HG03439 (cell line): Measurements from ENCODE around the gene TBC1D30.
A peak's percentile ranks its signal among the peaks of the same experiment; 100 is the strongest.

Source experiments
- ATAC-seq: cut with Tn5 transposase; IDR thresholded peaks from one replicate; pipeline ENCODE4 v1.9.1; 2021; ENCODE audit warnings: mild to moderate bottlenecking, moderate library complexity; ENCODE audit not compliant: unreplicated experiment

TBC1D30 gene

DNA sequence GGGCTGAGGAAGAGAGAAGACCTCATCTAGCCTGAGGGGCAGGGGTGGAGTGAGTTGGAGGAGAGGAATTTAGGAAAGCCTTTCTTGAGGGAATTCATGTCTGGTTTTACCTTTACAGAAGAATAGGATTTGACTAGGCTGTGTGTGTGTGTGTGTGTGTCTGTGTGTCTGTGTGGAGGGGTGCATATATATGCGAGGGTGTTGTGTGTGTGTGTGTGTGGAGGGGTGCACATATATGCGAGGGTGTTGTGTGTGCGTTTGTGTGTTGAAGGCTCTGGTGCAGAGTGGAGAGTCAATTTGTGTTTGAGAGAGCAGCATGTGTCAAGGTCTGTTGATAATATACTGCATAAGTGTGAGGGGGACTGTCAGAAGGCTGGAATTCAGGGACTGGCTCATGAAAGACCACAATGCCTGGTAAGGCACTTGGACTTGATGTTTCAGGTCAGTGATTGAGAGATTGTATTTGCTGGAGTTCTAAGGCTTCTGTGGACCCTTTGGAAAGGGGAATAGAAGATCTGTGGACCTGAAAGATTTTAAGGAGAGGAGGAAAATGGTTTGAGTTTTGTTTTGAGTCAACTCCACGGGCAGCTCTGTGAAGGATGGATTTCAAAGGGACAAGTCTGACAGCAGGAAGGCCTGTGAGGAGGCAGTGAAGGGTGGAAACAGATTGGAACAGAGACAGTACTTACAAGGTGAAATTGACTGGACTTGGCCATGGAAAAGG, 34.6 kb downstream of the TBC1D30 start:
- ATAC-seq, result no peak

DNA sequence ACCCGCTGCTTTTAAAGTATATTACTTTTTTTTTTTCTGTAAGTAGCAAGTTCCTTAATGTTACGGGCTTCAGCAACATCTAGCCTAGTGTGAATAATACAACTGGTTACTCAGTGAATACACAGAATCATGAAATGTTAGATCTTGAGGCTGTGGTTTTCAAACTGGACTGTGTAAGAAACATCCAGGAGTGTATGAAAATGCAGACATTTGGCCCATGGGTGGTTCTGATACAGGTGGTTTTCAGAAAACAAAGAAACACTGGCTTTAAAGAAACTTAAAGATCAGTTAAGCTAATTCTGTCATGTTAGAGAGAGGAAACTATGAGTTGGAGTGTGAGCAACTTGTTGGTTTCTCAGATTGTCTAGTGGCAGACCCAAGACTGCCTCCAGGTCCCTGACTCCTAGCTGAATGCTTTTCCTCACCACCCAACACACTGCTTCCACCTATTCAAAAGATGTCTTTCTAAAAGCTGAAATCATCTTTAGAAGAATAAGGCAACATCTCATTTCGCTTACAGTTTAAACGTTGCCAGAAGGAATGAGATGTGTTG, 36.1 kb downstream of the TBC1D30 start:
- ATAC-seq, result no peak

- no peak for ATAC-seq
Observed at GRCh38 chr12:64864319-64864718, 39.9 kb downstream of the TBC1D30 start.

GRCh38 chr12:64875186-64875585, 50.7 kb downstream of the TBC1D30 start:
- no peak for ATAC-seq

GRCh38 chr12:64876388-64877071, 52.1 kb downstream of the TBC1D30 start:
- ATAC-seq, result no peak

DNA sequence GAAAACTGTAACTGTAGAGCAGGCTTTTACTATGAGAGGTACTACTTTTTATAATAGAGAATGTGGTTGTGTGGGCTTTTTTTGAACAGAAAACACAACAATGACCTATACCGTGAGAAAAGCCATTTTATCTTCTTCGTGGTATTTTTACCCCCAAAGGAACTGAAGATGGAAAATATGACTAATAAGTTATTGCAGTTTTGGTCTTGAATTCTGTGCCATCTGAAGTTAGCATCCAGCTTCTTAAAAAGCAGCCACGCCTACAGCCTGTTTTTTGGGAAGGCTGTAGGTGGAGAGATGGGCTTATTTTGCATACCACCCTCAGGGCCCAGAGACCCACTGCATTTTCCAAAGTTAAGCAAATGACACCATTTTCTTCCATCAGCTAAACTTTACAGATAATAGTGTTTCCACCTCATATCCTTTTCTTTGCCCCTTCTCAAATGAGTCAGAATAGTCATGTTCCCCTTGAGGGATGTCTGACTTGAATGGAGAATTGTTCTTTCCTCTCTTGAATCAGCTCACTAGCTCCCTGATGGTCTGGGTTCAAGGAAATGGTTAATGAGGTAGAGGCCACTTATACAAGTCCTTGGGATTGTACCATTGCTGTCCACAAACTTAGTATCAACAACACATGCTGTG, 53.0 kb downstream of the TBC1D30 start:
- ATAC-seq, result peak; percentile 93

DNA sequence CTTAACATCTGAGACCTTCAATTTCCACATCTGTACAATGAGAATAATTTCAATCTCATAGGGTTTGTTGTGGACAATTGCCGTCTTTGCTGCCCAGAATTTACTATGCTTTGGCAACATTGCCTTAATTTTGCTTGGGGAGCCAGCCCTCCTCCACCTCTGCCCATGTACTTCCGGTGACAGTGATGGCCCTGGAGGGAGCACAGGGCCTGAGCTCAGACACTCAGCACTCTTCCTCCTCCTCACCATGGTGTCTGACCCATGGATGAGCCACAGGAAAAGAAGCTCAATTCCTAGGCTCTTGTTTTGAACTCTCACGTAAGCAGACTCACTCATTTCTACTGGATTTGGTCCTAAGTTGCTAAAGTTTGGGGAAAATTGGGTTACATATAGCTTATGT, 58.2 kb downstream of the TBC1D30 start:
- no peak for ATAC-seq

DNA sequence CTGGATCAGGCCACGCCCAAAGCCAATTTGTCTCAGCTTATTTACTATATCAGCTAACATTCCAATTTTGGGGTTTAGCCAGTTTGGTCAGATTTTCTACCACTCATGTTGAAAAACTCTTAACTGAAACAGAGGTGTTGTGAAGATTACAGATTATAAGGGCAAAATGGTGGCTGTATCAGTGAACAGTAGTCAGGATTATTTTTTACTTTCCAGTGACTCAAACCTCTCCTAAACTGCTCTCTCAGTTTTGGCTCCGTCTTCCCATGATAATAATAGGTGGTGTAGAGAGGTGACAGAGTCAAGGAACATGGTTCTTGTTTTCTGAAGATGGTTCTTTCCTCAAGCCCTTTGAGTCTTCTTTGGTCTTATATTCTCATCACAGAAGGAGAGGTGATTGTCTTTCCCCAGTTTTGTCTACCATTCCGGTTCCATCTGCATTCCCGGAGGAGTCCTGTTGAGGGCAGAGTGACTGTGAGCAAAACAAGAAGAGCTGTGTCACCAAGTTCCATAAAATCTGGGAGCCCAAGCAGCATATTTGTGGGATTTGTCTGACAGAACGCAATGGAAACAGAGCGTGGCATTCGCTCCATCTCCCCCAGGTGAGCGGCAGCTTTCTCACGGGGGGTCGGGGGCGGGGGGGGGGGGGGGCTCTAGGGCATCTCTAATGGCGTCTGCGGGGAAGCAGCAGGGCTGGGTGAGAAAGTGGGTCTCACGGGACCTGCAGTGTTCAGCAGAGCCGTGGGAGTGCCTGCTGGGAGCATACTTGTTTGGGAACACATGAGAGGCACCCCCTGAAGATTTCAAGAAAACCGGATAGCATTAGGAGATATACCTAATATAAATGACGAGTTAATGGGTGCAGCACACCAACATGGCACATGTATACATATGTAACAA, 59.1 kb downstream of the TBC1D30 start:
- no peak for ATAC-seq

DNA sequence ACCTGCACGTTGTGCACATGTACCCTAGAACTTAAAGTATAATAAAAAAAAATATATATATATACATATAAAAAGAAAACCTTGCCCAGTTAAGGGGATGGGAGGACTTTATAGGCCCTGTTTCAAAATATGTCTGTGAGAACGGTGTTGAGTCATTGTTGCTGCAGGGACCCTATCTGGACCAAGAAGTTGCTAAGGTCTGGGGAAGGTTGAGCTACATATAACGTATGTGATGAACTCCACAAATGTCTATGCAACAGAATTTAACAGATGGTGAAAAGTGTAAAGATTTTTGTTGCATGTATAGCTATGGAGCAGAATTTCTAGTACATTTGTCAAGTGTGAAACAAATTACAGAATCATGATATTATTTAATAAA, 59.7 kb downstream of the TBC1D30 start:
- ATAC-seq, result no peak

DNA sequence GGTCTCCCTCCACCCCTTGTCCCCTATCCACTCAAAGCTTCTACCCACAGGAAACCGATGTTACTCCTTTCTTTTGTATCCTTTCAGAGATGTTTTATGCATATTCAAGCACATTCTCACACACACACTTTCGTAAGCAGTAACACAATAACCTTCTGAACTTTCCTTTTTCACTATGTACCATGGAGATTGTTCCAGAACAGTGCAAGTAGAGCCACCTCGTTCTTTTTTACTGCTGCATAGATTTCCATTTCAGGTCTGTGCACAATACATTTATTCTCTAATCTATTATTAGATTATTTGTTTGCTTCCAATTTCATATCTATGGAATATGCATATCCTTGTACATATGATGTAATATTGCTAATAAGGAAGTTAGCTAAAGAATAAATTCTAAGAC, 60.3 kb downstream of the TBC1D30 start:
- no peak for ATAC-seq

DNA sequence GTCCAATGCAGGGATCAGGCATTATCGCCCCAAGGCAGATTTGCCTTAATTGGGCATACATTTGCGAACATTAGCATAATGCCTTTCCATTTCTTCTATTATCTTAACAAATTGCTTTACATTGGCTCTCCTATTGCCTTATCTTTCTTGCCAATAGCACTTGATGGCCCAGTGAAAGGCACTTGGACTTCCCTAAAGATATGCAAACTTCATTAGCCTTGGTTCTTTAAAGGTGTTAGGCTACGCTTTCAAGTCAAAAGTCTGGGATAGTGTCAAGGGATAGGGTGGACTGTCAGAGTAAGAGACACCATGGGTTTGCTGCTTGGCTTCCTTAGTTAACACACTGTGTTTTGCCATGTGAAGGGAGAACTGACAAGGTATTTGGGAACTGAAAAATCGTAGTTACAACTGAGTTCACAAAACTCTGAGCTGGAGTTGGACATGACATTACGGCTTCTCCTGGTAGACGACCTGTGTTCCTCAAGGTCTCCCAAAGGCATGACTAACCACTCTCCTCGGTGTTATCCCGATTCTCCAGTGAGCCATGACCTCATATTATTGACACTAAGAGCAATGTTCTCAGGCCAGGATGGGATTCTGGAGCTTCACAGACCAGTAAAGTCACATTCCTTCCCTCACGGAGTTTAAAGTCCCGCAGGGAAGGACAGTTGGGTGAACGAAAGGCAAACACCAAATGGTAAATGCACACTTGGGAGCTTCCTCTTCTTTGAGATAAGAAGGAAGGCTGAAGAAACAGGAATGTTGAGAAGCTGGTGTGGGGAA, 65.2 kb downstream of the TBC1D30 start:
- ATAC-seq, result no peak

DNA sequence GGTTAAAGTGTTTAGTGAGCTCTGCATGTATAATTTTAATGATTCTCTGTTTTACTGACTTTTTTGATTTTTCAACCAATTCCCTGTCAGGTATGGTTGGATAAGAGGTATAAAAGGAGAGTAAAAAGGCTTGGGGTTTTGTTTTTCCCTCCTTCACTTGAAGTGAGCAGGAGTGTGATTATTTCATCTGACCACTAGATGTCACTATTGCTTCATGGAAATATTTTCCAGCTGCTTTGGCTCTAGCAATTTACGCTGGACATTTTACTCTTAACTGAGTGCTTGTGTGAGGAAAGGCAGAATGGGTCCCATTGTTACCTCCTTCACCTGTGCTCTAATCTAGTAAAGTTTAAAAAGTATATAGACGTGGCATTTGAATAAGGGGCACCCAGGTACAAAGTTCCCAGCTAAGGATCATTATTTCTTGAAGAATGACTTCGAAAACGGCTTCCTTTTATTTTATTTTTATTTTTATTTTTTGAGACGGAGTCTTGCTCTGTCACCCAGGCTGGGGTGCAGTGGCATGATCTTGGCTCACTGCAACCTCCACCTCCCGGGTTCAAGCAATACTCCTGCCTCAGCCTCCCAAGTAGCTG, 66.5 kb downstream of the TBC1D30 start:
- ATAC-seq, result no peak

DNA sequence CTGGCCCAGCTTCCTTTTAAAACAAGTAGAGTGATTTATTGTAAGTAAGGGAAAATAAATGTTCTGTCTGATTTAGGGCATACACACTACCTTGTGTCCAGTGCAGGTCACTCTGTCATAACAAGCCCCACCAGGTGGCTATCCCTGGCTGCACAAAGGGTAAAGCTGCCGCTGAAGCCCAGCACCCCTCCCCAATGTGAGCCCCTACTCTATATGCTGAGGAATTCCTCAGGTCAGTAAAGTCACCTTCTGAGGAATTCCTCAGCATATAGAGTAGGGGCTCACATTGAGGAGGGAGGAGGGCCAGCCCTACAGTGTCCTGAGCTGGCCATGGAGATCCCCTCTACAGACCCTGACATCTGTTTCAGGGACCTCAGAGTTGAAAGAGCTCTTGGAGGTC, 67.2 kb downstream of the TBC1D30 start:
- no peak for ATAC-seq

GRCh38 chr12:64892561-64892960, 68.1 kb downstream of the TBC1D30 start:
- ATAC-seq, result no peak

DNA sequence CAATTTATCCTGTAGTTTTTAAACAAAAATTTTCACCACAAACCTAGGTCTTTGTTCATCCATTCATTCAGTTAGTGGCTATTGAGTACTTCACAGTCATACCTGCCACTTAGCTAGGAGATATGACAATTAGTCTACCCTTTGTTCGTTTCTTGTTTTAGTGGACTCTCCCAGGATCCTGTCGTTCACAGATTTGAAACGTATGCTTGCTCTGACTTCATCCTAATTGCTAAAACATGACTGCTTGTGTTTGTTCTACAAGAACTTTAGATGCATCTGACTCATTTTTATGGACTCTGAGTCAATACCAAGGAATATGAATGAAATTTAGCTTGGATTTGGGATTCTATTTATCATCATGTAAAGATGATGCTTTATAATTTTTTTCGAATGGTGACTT, 69.5 kb downstream of the TBC1D30 start:
- no peak for ATAC-seq

DNA sequence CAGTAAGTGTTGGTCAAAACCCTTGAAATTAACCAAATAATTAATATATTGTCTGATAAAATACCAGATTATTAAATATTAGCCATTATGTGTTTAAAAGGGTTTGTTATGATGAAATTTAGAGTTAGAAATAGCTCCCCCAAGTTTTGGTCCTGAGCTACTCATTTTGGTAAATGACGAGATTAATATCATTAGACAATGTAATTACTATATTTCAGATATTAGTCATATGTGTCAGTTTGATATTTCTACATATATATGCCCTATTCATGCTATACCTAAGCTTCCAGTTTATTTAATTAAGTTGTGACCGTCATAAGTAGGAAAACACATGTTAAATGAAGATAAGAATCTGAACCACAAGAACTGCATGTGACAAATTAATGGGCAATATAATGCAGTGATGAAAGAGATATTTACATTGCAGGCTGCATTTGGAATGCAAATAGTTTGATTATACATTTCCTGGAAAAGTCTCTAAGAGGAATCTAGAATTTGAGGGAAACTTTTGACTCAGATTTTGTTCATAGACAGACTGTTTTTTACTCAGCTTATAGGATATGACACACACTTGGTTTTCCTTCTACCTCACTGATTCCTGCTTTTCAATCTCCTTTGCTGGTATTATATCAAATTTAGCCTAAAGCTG, 70.5 kb downstream of the TBC1D30 start:
- ATAC-seq, result no peak

DNA sequence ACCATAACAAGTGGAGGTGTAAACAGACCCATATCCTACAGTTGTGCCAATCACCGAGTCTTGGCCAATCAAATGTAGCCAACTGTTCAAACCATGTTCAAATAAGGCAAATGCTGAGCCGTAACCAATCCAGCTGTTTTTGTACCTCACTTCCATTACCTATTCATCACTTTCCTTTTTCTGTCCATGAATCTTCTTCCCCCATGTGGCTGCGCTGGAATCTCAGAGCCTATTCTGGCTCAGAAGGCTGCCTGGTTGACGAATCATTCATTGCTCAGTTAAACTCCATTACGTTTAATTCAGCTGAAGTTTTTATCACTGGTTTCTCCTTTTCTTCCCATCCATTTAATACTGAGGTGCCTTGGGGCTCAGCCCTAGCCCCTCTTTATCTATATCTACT, 71.1 kb downstream of the TBC1D30 start:
- ATAC-seq, result no peak

DNA sequence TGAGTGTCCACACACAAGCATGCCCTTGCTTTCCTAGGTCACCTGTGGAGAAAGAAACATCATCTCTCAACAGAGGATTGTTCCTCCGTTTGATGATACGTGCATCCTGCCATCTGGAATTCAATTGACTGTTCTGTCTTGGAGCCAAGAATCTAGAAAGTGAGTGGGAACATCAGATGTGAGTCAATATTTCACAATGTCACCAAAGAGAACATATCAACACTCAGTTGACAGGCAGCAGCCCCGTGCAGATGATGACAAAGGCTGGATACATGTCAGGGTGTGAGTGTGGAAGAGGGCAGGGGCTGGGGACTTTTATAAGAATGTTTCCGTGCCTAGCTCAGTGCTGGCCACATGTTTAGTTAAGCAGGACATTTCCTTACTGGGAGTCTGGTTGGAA, 76.1 kb downstream of the TBC1D30 start:
- no peak for ATAC-seq

GRCh38 chr12:64903479-64904152, 79.2 kb downstream of the TBC1D30 start:
- ATAC-seq, result no peak
